PC-9 (cell line): Measurements from ENCODE around the gene SLC22A23.

Experiments
- CTCF ChIP-seq: fragments of 200-600 bp; sonication (generic); conservative IDR thresholded peaks from 2 replicates; pipeline ENCODE4 v1.6.1; 2017; ENCODE audit warnings: mixed run types, antibody characterized with exemption, mild to moderate bottlenecking, moderate library complexity
- EZH2 ChIP-seq: fragments of 200-600 bp; sonication (generic); IDR thresholded peaks from 2 replicates; pipeline ENCODE4 v1.8.0; 2017; ENCODE audit warnings: antibody characterized with exemption, low read depth

GRCh38 chr6:3370361-3371221 lies 86.3 kb downstream of the SLC22A23 start:
- no peak for TF ChIP-seq CTCF
- TF ChIP-seq EZH2: no peak
